ENCODE measurements around the gene LCN1.
"Not testable (repeated sequence)": the region's sequence is repeated elsewhere in the genome, so short reads cannot be mapped to it uniquely, and the experiment has no call there.

The LCN1 gene

GRCh38 chr9:135525241-135526088, 4.2 kb downstream of the LCN1 start:
- no peak for TF ChIP-seq CTCF (IDR thresholded peaks at IDR 0.05; ENCODE audit: low read depth, low read length, missing control alignments)
- no peak for DNase-seq (ENCODE audit: low read depth)
- H3K4me3 ChIP-seq (ENCODE audit: low read depth, low read length) = no peak overlapping the region

GRCh38 chr9:135526089-135526729, 5.0 kb downstream of the LCN1 start:
- no peak for DNase-seq (ENCODE audit: low read depth)
- no peak for TF ChIP-seq CTCF (IDR thresholded peaks at IDR 0.05; ENCODE audit: low read depth, low read length, missing control alignments)
- H3K4me3 ChIP-seq (ENCODE audit: low read depth, low read length) = no peak overlapping the region

- DNase-seq (ENCODE audit: low read depth) = no peak
- no peak for TF ChIP-seq CTCF (IDR thresholded peaks at IDR 0.05; ENCODE audit: low read depth, low read length, missing control alignments)
Observed at GRCh38 chr9:135526730-135527571, 5.7 kb downstream of the LCN1 start.

GRCh38 chr9:135528842-135529435, 7.7 kb downstream of the LCN1 start:
- H3K4me3 ChIP-seq (ENCODE audit: low read depth, low read length) = not testable (repeated sequence)

More at GRCh38 chr9:135526730-135527571, 5.7 kb downstream of the LCN1 start:
- H3K4me3 ChIP-seq (ENCODE audit: low read depth, low read length) = no peak overlapping the region

GRCh38 chr9:135530146-135530545, 8.9 kb downstream of the LCN1 start:
- no peak for DNase-seq (ENCODE audit: low read depth)
- H3K4me3 ChIP-seq (ENCODE audit: low read depth, low read length) = no peak overlapping the region
- no peak for TF ChIP-seq CTCF (IDR thresholded peaks at IDR 0.05; ENCODE audit: low read depth, low read length, missing control alignments)

More at GRCh38 chr9:135528842-135529435, 7.7 kb downstream of the LCN1 start:
- not testable (repeated sequence) for DNase-seq (ENCODE audit: low read depth)

GRCh38 chr9:135531096-135531495, 9.9 kb downstream of the LCN1 start:
- no peak overlapping the region for H3K4me3 ChIP-seq (ENCODE audit: low read depth, low read length)
- no peak for TF ChIP-seq CTCF (IDR thresholded peaks at IDR 0.05; ENCODE audit: low read depth, low read length, missing control alignments)
- DNase-seq (ENCODE audit: low read depth) = no peak

Data from GM12864 (cell line).